GM10847 (cell line): ENCODE results near the gene NOS2.

ENCODE experiments used
- POLR2A ChIP-seq: IDR thresholded peaks from 2 replicates; pipeline ENCODE4 v1.6.1; 2011; ENCODE audit not compliant: insufficient read length; ENCODE audit errors: extremely low read depth

The NOS2 gene

DNA sequence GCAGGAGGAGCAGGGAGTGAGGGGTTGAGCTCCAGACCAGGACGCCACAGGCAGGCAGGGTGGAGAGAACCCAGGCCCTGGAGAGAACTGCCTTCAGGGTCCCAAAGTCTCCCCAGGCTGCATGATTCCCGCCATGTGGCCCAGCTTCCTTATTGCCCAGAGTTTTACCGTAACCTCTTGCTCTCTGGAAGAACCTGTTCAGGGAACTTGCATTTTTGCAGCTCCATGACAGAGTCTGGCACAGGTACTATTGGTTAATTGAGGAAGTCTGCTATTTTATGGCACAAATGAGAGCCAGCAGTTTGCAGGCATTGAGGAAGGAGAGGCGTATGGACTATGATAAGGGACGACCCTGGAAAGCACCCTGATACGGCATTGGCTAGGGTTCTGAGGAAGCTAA, 11.6 kb upstream of the NOS2 start:
- no peak for TF ChIP-seq POLR2A

DNA sequence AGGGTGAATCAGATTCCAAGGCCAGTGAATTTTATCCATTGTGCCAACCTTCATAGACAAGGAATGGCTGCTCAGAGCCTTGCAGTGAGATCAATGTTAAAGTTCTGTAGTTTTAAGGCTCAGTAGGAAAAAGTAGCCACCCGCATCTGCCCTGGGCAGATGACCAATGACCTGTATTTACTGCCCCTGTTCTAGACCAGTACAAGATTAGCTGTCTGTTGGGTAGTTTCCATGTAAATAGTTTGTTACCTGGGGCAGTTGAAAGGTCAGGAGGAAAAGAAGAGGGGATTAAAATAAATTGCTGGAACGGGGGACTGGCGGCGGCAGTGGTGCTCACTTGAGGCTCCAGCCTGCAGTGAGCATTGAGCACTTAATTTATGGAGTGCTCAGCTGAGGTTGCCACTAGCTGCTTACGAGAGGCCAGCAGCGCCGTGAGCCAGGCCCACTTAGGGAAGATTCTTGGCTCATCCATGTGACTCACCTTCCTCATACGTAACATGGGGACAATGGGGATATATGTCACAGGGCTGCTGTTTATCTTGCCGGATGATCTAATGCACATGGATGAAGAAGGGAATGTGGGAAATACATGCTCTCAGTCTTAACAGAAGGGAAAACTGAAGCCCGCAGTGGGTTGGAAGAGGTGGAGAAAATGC, 10.7 kb upstream of the NOS2 start:
- TF ChIP-seq POLR2A = no peak

DNA sequence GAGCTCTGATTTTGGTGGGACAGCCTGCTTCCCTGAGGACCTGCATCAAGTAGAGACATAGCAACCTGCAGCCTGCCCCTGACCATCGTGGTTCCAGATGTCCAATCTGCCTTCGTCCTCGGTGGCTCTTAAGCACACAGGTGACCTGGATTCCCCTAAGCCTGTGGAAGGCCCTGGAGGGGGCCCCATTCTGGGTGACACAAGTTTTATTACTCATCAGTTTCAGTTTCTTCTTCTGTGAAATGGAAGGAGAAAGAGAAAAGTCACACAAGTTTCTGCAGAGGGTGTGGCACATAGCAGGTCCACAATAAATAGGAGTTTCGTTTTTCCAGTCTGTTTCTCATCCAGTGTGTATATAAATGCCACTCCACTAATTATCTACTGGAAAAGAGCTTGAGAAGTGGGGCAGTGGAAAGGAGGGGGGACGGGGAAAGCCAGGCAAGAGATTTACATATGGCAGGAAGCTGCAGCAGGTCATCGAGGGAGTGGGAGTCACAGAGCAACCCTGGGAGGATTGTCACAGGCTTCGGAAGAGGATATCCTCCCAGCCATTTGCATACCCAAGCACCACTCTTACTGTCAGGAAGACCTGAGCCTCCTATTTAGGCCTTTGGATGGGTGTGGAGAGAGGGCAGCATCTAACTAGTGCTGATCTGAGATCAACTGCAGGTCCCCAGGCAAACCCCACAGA, 10.0 kb upstream of the NOS2 start:
- TF ChIP-seq POLR2A = no peak

DNA sequence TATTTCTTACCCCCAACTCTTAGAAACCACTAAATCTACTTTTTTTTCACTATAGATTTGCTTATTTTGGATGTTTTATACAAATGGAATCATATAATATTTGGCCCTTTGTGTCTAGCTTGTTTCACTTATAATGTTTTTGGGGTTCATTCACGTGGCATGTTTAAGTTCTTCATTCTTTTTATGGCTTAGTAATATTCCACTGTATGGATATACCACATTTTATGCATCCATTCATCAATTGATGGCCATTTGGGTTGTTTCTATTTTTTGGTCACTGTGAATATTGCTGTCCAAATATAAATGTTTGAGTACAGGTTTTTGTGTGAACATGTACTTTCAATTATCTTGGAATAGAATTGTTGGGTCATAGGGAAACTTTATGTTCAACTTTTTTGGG, 9.2 kb upstream of the NOS2 start:
- no peak for TF ChIP-seq POLR2A

DNA sequence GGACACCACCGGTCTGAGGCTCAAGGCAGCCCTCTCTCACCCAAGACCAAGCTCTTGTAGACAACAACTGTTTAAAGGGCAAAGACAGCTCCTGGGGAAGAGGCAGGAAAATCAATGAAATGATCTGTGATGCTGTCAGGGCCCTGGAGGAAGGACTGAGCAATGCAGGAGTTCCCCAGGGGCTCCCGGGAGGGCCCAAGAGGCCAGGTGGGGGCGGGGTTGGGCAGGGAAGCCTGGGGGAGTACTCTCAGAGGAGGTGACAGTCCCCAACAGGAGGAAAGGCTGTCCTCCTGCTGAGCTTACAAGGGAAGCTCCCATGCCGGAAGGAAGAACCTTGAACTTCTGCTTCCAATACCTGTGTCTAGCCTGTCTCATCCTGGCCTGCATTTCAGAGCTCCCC, 8.3 kb upstream of the NOS2 start:
- TF ChIP-seq POLR2A = no peak

DNA sequence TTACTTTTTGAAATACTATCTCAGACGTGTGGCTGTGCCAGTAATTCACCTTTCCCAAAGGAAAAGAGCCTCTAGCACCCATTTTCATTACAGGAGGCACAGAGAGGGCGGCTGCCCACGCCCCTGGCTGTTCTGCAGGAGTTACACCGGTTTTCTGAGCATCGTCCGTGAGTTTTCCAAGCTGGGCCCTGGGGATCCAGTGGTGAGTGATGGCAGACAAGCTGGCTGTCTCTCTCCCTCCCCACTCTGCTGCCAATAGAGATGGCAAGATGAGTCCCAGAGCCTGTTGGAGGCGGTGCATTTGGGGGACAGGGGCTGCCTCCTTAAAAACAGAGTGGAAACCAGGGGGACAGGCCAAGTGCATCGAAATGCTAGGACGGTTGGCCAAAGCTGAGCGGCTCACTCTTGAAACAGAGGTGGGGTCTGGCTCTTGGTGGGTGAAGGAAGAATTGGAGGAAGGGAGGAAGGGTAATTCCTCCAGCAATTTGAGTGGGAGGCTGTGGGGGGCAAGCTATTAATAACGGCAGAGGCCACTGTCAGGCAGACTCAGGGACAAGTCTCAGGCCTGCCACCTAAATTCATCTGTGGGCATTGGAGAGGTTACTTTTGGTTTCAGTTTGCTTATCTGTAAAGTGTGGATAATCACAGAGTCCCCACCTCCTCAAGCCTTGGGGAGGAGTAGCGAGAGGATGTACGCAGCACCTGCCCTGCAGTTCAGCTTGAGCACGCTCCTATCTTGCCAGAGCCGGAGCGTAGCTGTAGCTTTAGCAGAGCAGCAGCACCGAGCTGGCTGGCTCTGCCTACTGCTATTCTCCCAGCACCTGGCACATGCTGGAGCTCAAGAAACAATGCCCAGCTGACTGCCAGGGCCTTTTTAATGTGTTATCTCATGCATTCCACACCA, 7.5 kb upstream of the NOS2 start:
- peak; percentile 62 for TF ChIP-seq POLR2A

DNA sequence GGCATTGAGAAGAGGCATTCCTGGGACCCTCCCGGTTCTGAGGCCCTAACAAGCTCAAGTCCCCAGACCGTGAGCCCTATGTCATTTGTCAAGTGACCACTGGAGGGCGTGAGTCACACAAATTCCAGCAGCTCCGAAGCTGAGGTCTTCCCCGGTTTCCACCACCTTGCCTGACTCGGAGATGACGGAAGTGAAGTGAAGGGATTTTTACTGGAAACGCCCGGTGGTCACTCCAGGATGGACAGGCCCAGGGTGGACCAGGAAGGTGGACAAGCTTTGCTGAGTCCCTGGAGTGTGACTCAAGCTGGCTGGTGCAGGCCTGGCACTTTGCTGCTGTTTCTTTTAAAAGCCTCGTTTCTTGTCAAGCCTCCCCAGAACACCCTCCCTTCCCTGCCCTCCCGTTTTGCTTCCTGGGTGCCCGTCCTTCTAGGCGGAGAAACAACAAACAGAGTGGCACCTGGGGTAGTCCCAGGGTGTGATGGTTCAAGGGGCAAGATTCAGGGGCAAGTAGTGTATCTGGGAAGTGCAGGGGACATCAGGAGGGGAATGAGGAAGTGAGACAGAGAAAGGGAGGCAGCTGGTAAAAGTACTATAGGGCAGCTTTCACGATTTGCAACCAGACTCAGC, 5.3 kb upstream of the NOS2 start:
- no peak for TF ChIP-seq POLR2A

DNA sequence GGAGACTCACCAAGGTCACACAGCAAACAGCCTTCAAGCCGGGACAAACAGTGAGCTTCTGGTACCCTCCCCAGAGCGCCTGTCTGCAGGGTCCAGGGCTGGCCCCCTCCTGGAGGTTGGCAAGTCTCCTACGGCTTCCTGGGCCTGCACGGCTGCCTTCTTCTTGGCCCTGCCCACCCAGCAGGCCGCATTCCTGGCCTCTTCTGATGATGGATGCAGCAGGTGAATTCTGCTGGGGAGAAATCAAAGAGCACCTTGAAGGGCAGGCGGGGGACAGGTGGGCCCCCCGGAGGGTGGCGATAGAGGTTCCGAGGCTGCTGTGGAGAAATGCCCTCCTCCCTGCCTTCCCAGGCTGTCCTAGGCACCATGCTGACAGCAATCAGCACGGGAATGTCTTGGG, 3.8 kb upstream of the NOS2 start:
- no peak for TF ChIP-seq POLR2A

DNA sequence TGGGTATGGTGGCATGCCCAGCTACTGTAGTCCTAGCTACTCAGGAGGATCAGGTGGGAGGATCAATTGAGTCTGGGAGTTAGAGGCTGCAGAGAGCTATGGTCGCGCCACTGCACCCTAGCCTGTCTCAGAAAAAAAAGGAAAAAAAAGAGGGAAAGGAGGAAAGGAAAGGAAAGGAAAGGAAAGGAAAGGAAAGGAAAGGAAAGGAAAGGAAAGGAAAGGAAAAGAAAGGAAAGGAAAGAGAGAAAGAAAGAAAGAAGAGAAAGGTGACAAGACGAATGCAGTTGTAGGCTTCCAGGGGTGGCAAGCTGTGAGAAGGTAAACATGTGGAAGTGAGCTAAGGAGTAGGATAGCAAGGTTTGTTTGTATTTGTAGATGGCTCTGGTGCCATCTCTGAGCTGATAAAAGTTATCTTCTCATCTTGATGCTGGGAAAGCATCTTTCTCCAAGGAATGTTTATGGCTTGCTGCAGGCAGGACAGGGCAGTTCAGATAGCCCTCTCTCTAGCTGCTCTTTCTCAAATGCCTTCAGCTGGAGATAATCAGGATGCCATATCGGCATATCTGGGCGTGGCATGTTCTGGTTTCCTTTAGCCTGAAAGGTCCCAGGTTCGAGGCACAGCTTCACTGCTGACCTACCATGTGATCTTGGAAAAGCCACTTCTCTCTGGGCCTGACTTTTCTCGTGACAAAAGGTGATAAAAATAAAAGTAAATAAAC, 2.8 kb upstream of the NOS2 start:
- no peak for TF ChIP-seq POLR2A

DNA sequence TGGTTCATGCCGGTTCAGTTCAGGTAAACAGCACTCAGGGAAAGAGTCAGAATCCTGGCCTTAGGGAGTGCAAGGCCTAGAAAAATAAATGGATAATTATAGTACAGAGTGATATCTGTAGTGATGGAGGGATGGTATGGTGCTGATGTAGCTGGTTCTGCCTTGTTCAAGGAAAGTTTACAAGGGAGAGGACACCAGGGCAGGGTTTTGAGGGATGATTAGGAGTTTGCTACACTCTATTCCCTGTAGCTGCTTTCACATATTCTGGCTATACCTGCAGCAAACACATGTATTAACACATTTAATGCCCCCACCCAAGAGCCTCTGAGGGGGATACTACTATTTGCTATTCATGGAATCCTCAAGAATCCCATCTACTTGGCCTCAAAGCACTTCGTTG, 1.7 kb upstream of the NOS2 start:
- no peak for TF ChIP-seq POLR2A

DNA sequence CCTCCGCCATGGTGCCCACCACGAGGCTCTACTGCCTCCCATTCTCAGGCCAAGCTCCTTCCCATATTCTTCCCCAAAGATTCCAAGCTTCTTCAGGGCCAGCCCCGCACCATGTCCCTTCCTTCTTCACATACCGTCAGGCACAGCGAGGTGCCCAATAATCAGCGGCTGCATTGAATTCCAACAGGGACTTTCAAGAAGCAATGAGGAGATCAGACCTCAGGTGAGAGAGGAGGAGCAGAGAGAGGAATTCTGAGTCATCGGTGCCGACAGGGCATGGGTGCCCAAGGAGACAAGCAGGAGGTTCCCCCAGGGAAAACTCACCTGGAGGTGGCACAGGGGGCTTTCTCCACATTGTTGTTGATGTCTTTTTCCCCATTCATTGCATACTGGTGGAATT, 2.0 kb downstream of the NOS2 start:
- TF ChIP-seq POLR2A = no peak

DNA sequence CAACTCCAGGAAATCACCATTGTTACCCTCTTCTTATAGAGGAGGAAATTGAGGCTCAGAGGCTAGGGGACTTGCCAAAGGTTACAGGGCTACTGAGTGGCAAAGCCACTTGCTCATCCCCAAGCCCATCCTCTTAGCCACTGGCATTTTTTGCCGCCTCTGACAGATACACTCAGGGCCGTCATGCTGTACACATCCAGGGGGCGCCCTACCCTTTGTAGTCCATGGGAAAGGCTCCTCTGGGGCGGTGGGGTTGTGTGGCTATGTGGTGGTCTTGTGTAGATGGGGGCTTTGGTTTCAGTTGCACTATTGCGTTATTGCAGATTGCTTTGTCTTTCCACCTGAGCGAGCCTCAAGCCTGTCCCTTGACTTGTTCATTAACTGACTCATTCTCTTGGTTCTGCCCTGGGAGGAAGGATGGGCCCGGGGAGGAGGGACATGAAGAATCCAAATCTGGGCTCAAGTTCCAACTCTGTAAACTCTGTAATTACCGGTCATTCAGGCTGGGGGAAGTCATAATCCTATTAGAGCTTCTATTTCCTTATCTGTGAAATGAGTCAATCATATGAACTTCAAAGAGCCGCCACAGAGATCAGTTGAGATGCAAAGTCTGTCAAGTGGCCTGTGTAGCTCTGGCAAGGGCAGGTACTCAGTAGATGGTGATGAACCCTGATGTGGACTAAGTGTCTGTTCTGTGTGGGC, 2.8 kb downstream of the NOS2 start:
- TF ChIP-seq POLR2A = no peak

DNA sequence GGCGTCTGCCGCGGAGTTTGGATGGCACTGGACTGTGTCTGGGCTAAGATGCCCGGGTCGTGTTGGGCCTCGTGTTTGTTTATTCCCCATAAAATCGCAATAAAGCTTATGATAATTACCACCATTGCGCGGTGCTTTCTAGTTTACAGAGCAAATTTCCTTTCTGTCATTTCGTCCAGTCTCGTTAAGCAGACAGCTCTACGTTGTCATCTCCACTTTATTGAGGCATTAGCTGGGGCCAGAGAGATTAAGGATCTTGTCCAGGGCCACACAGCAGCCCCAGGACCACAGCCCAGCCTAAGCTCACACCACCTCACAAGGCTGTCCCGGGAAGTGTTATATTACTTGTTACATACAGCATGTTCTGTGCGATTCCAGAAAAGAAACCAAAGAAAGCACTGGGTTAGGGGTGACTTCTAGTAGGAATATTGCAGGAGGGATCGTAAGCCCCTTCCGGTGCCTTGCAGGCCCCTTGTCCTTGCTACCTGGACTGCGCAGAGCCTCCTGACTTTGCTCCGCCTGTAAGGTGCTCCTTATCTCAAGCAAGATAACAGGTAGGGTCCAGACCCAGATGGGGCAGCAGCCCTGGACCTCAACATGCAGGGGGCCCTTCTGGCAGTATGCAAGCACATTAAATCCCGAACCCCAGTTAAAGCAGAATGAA, 6.3 kb downstream of the NOS2 start:
- TF ChIP-seq POLR2A = no peak

DNA sequence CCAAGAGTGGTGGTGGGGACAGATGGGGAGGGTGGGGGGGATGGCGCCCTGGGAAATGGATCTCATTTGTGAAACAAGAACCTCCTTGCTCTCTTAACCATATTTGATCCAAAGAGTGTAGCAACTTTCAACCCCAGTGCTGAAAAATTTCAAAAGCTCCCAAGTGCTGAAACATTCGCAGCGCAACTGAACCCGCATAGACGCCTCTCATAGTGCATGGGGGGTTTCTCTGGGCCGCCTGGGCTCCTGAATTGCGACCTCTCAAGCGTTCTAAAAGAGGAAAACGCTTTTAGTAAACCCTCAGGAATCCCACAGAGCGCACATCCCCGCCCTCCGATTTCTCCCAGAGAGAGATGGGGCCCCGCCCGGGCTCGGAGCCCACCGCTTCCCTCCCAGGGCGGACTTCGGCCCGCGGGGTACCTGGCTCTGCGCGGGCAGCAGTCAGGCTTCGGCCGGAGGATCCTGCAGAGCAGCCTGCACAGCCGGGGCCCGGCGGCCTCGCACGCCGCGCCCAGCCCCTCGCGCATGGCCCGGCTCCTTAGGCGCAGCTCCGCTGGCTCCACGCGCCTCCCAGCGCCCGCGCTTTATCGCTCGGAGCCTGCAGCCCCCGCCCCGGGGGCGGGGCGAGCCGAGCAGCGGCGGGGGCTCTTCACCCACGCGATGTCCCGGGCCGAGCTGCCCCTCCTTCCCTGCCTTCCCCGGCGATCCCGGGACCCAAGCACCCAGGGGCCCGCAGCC, 7.0 kb downstream of the NOS2 start:
- no peak for TF ChIP-seq POLR2A

DNA sequence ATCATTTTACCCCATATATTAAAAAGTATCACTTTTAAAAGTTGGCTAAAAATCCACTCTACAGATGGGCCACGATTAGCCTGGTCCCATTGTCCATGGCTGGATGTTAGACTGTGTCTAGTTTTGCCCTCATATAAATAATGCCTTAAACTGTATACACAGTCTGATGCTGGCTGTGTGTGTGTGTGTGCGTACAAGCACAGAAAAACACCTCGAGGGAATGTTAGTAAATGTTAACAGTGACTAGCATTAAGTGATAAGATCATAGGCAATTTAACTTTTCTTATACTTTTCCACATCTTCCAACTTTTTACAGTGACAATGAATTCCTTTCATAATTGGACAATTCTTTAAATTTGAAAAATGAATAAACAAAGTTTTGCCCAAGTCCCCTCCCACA, 8.2 kb downstream of the NOS2 start:
- no peak for TF ChIP-seq POLR2A
